Measurements from ENCODE around the gene FPGT. TPM values are rescaled to one million over a fixed set of nuclear protein-coding genes. Genes with fewer than 3 reads are reported as not detected.

Gene FPGT
- total and polyA plus RNA-seq, 2 of the 8 experiments (the other 6 are each of a cell fraction or from before 2014, with no cell fraction given): 1.3 to 4.1 TPM

GRCh38 chr1:74223453-74223852 is 25.4 kb downstream of the FPGT start:
- Histone ChIP-seq H3K4ac (replicated peaks; ENCODE audit: insufficient read length, low read depth, low read length) (no peak overlapping the region), H2AK5ac (ENCODE audit: low read depth, low read length) (no peak overlapping the region), H3K9me3 (ENCODE audit: insufficient read depth in 2 of 2, low read depth in 1 of 2, low read length in 1 of 2) (no peaks in the 10 kb centered on the region), H2BK12ac (ENCODE audit: low read depth, low read length) (no peak overlapping the region), H3K79me1 (ENCODE audit: low read depth, low read length) (no peaks in the 10 kb centered on the region), H3K27ac (ENCODE audit: low read depth, low read length) (no peak overlapping the region), H4K91ac (replicated peaks; ENCODE audit: insufficient read length, low read length) (no peak overlapping the region), H2BK120ac (replicated peaks; ENCODE audit: low read depth, low read length) (no peak overlapping the region), H3K23me2 (ENCODE audit: low read depth, low read length) (no peaks in the 10 kb centered on the region), H3K4me2 (ENCODE audit: insufficient read depth in 1 of 2, low read depth in 2 of 2, low read length in 2 of 2) (no peak overlapping the region), H3K79me2 (ENCODE audit: control insufficient read depth in 1 of 2, insufficient read depth in 2 of 2, low read length in 2 of 2) (no peaks in the 10 kb centered on the region), H3K36me3 (ENCODE audit: control insufficient read depth in 2 of 4, insufficient read depth in 4 of 4, low read length in 3 of 4) (no peaks in the 10 kb centered on the region), H3K27me3 (replicated peaks in 1 of 4; ENCODE audit: control insufficient read depth in 3 of 4, extremely low read depth in 1 of 4, insufficient read depth in 3 of 4, low read length in 3 of 4) (no peaks in the 10 kb centered on the region), H3K14ac (ENCODE audit: insufficient read length) (no peak overlapping the region), H3K18ac (ENCODE audit: extremely low read depth, low read length) (no peak overlapping the region), H2BK15ac (ENCODE audit: low read length) (no peak overlapping the region), H4K20me1 (replicated peaks in 1 of 2; ENCODE audit: control insufficient read depth in 1 of 2, insufficient read depth in 2 of 2, low read length in 2 of 2) (no peaks in the 10 kb centered on the region), H3K56ac (replicated peaks; ENCODE audit: insufficient read length, low read depth, low read length) (no peak overlapping the region), H2BK5ac (ENCODE audit: low read depth, low read length) (no peak overlapping the region), H3K23ac (ENCODE audit: insufficient read length) (no peak overlapping the region), H2AFZ (ENCODE audit: low read length) (no peak overlapping the region), H4K8ac (ENCODE audit: extremely low read depth, insufficient read depth, low read length) (no peak overlapping the region), H3K4me1 (replicated peaks in 1 of 4; ENCODE audit: control insufficient read depth in 3 of 4, insufficient read depth in 4 of 4, low read length in 3 of 4) (no peaks in the 10 kb centered on the region), H4K5ac (ENCODE audit: insufficient read length, low read depth, low read length) (no peak overlapping the region), H2BK20ac (ENCODE audit: low read length) (no peak overlapping the region), H3K9ac (replicated peaks in 1 of 4; ENCODE audit: extremely low read depth in 1 of 4, low read depth in 3 of 4, low read length in 3 of 4) (no peak overlapping the region), H3K4me3 (ENCODE audit: extremely low read depth in 1 of 4, insufficient read depth in 2 of 4, low read depth in 3 of 4, low read length in 4 of 4) (no peak overlapping the region)
- ChIA-PET CTCF (ENCODE audit: partially characterized antibody) (interaction anchor here (0.8 to 1.2 kb wide), 3 partner anchors 22 to 304 kb away, joined by 3 read pairs; no protein-coding TSS in a partner anchor), POLR2A (ENCODE audit: partially characterized antibody) (no interaction called here)
- TF ChIP-seq TCF12 (IDR thresholded peaks at IDR 0.05; ENCODE audit: low read depth, low read length): no peak
- no peak for TF ChIP-seq MAFK (IDR thresholded peaks at IDR 0.05; ENCODE audit: low read depth, low read length)
- no peak for TF ChIP-seq BRCA1 (IDR thresholded peaks at IDR 0.05; ENCODE audit: low read depth, low read length)
- no peak for TF ChIP-seq HDAC6 (IDR thresholded peaks at IDR 0.05; ENCODE audit: low read depth, low read length)
- TF ChIP-seq POLR2A (IDR thresholded peaks at IDR 0.05; ENCODE audit: control extremely low read depth in 1 of 2, low read depth in 2 of 2, low read length in 2 of 2): no peak
- no peak for TF ChIP-seq EGR1 (IDR thresholded peaks at IDR 0.05; ENCODE audit: borderline replicate concordance, low read depth, low read length)
- no peak for TF ChIP-seq POU5F1 (IDR thresholded peaks at IDR 0.05; ENCODE audit: low read depth, low read length)
- TF ChIP-seq MAX (IDR thresholded peaks at IDR 0.05): no peak
- no peak for FAIRE-seq
- 89% methylated on average over 2 of the region's 3 CpGs; no CpG with 5 or more reads in 1 of the 2 experiments for WGBS, 2 experiments (ENCODE audit: extremely low coverage in 1 of 2, insufficient coverage in 1 of 2, insufficient read length in 1 of 2, insufficient replicate concordance in 2 of 2, low coverage in 1 of 2, low lambda C conversion rate in 2 of 2, missing lambda C conversion rate in 1 of 2)
- no peak for DNase-seq (ENCODE audit: low read depth in 1 of 2, low spot score in 2 of 2)

Measured in H1 (cell line).